SK-N-SH (cell line): ENCODE measurements around the gene PACSIN2.

Experiments used
- CHD2 ChIP-seq: fragments of 150-350 bp; IDR thresholded peaks from 2 replicates; pipeline ENCODE4 v1.6.1; 2018; ENCODE audit warnings: low read length; ENCODE audit not compliant: partially characterized antibody
- EP300 ChIP-seq, 2 experiments: IDR thresholded peaks; 2 replicates each; pipeline versions ENCODE4 v1.4.0 to v1.6.1; 2012; ENCODE audit warnings: borderline replicate concordance in 1 of 2, low read depth in 1 of 2, low read length in 1 of 2
- FOXM1 ChIP-seq: IDR thresholded peaks from 2 replicates; pipeline ENCODE4 v1.4.0; 2012; ENCODE audit warnings: low read depth, mild to moderate bottlenecking
- IRF3 ChIP-seq: fragments of 150-350 bp; IDR thresholded peaks from 2 replicates; pipeline ENCODE4 v1.6.1; 2016; ENCODE audit warnings: mild to moderate bottlenecking, low read depth, low read length
- POLR2AphosphoS5 ChIP-seq: IDR thresholded peaks from 2 replicates; pipeline ENCODE4 v1.6.1; 2012; ENCODE audit warnings: low read depth, low read length
- REST ChIP-seq: IDR thresholded peaks from 2 replicates; pipeline ENCODE4 v1.6.1; 2012; ENCODE audit warnings: mild to moderate bottlenecking, low read depth, low read length, moderate library complexity
- RFX5 ChIP-seq: IDR thresholded peaks from 2 replicates; pipeline ENCODE4 v1.6.1; 2012; ENCODE audit warnings: mild to moderate bottlenecking, improper control_type of control experiment, low read length
- TCF12 ChIP-seq: IDR thresholded peaks from 2 replicates; pipeline ENCODE4 v1.4.0; 2012
- TEAD4 ChIP-seq: IDR thresholded peaks from 2 replicates; pipeline ENCODE4 v1.4.0; 2012; ENCODE audit warnings: mild to moderate bottlenecking, borderline replicate concordance; ENCODE audit not compliant: insufficient read depth
- TF ChIP-seq, protein P1 (sequence below): fragments of 200-600 bp; sonication (generic); IDR thresholded peaks from 2 replicates; pipeline ENCODE4 v1.6.1; 2017; ENCODE audit warnings: antibody characterized with exemption, mild to moderate bottlenecking, moderate library complexity

GRCh38 chr22:42887523-42888507 lies 127.1 kb downstream of the PACSIN2 start:
- TF ChIP-seq FOXM1: no peak
- TF ChIP-seq TEAD4: no peak
- TF ChIP-seq, protein P1, sequence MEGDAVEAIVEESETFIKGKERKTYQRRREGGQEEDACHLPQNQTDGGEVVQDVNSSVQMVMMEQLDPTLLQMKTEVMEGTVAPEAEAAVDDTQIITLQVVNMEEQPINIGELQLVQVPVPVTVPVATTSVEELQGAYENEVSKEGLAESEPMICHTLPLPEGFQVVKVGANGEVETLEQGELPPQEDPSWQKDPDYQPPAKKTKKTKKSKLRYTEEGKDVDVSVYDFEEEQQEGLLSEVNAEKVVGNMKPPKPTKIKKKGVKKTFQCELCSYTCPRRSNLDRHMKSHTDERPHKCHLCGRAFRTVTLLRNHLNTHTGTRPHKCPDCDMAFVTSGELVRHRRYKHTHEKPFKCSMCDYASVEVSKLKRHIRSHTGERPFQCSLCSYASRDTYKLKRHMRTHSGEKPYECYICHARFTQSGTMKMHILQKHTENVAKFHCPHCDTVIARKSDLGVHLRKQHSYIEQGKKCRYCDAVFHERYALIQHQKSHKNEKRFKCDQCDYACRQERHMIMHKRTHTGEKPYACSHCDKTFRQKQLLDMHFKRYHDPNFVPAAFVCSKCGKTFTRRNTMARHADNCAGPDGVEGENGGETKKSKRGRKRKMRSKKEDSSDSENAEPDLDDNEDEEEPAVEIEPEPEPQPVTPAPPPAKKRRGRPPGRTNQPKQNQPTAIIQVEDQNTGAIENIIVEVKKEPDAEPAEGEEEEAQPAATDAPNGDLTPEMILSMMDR: no peak
- TF ChIP-seq CHD2: no peak
- no peak for TF ChIP-seq RFX5
- no peak for TF ChIP-seq TCF12
- no peak for TF ChIP-seq POLR2AphosphoS5
- no peak for TF ChIP-seq EP300 (IDR thresholded peaks at IDR 0.05; ENCODE audit: borderline replicate concordance in 1 of 2, low read depth in 1 of 2, low read length in 1 of 2)
- TF ChIP-seq IRF3: no peak
- TF ChIP-seq REST: no peak
